Fibroblast of skin of right quadriceps (primary cell): ENCODE data around the gene AJUBA.

ENCODE experiments used
- DNase-seq: peaks from one replicate; pipeline ENCODE4 v3.0.0-alpha.2; 2013

AJUBA gene

GRCh38 chr14:22929961-22930364, 52.4 kb downstream of the AJUBA start:
- no peak for DNase-seq

GRCh38 chr14:22929104-22929960, 53.0 kb downstream of the AJUBA start, which contains the start of gene PRMT5:
PRMT5 (minus strand) TSS chr14:22929376; CDS start chr14:22929361, 15 bp downstream.
- DNase-seq = peak; percentile 100

GRCh38 chr14:22928237-22929103, 53.9 kb downstream of the AJUBA start:
- DNase-seq = no peak

GRCh38 chr14:22926316-22926715, 56.0 kb downstream of the AJUBA start:
- no peak for DNase-seq

GRCh38 chr14:22925513-22925912, 56.8 kb downstream of the AJUBA start:
- no peak for DNase-seq

GRCh38 chr14:22923746-22924145, 58.6 kb downstream of the AJUBA start:
- DNase-seq = no peak

- no peak for DNase-seq
These were observed 60.1 kb downstream of the AJUBA start for GRCh38 chr14:22922294-22922693.
